ENCODE data around the gene CDCA4.

The CDCA4 gene

GRCh38 chr14:104972301-104973134, 48.4 kb downstream of the CDCA4 start:
- in situ Hi-C loops (cut with MboI; ENCODE audit: low pct_unique_long_range_greater_than_20kb, low sequenced_read_pairs): loop anchor here (10.0 kb wide), 1 partner anchor 72 kb away; no protein-coding TSS in a partner anchor
- DNase-seq: no peak

DNA sequence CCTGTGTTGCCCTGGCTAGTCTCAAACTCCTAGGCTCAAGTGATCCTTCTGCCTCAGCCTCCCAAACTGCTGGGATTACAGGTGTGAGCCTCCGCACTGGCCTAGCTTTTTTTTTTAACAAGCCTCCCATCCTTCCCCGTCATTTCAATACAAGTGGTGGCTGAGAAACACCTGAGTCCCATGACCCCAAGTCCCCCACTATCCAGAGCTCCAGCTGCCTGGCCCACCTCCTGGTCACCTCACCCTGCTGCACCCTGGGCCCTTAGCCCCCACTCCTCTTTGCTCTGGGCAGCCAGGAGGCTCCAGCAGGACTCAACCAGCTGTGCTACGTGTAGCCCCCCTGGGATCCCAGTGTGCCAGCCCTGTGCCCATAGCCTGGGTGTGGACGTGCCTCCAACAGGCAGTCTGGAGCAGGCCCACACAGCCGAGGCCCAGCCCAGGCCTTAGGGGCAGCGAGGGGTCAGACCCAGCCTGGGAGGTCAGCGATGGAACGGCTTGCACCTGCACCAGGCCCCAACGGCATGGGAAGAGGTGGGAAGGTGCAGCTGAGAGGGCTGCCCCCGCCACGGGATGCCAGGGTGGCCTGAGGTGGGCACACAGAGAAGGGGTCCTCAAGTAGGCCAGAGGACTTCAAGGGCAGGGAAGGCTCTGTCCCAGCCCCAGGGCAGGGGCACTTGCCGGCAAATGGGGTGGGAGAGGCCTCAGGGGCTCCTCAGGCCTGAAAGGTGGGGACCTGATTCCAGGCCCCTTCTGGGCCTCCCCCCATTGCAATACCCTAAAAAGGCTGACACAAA, 49.2 kb downstream of the CDCA4 start:
- no peak for DNase-seq
- in situ Hi-C loops (cut with MboI; ENCODE audit: low pct_unique_long_range_greater_than_20kb, low sequenced_read_pairs): loop anchor here (10.0 kb wide), 1 partner anchor 73 kb away; no protein-coding TSS in a partner anchor

GRCh38 chr14:104970231-104971068, 50.4 kb downstream of the CDCA4 start:
- in situ Hi-C loops (cut with MboI; ENCODE audit: low pct_unique_long_range_greater_than_20kb, low sequenced_read_pairs): loop anchor here (10.0 kb wide), 1 partner anchor 74 kb away; no protein-coding TSS in a partner anchor
- no peak for DNase-seq

DNA sequence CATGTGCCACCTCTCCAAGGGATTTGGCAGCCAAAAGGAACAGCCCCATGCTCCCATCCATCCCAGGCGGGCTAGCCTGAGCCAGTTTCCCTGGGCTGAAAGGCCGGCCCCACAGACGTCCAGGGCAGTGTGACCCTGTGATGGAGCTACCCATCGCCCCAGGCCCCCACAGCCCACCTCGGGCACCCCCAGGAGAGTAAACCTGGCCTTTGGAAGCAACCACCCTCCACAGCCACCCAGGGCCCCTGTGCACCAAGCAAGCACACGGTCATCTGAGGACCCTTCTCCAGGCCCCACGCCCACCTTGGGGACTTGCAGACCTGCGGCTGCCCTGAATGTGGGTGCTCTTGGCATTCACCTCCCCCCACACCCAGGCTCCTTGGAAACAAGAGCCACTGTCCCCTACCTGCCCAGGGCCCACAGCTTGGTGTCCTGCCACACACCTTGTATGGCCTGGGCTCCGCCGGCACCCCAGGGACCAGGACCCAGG, 51.1 kb downstream of the CDCA4 start:
- in situ Hi-C loops (cut with MboI; ENCODE audit: low pct_unique_long_range_greater_than_20kb, low sequenced_read_pairs): loop anchor here (10.0 kb wide), 1 partner anchor 75 kb away; no protein-coding TSS in a partner anchor
- DNase-seq: no peak

DNA sequence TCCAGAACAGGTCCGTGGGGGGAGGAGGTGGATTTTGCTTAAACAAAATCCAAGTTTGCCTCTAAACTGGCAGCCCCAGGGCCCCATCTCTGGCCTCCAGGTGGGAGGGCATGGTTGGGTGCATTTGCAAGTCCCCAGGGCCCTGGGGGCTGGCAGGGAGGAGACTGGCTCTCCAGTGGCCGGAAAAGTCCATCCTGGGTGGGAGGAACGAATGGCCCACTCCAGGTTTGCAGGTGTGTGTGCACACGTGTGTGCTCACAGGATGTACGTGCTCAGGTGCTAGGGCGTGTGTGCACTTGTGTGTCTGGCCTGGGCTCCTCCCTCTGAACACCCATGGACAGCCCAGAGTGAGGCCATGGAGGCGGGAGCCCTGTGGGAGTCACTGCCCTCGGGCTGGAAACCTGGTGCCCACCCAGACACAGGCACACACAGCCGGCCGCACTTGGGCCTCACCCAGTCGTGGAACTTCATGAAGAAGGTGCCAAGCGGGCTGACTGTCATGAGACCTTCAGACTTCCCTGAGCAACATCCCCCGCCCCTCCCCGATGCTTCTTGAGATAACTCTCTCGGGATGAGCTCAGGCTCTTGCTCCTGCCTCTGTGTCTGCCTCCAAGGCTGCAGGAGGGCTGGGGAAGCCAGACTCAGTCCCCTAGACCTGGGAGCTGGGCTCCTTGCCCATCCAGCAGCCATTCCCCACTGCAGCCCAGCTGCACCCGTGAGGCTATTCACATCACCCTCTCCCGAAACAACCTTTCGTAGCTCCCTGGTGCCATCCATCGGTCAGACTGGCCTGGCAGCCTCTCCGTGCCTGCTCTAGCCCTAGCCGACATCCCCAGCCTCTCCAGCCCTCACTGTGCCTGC, 52.1 kb downstream of the CDCA4 start:
- in situ Hi-C loops (cut with MboI; ENCODE audit: low pct_unique_long_range_greater_than_20kb, low sequenced_read_pairs): no loop called here
- no peak for DNase-seq

DNA sequence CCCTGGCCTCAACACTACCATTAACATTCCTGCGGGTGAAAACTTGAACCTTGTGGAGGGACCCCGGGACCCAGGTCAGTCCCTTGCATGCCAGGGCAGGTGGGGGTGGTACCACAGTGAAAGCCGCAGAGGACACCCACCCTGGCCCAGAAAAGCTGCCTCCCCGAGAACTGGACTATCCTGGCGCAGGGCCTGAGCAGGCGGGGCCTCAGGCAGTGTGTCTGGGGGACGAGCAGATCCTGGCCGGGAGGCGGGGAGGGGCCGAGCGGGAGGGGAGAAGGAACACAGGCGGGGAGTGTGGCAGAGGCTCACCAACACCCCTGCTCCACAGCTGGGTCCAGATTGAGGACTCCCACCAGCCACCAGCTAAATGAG, 52.7 kb downstream of the CDCA4 start:
- in situ Hi-C loops (cut with MboI; ENCODE audit: low pct_unique_long_range_greater_than_20kb, low sequenced_read_pairs): no loop called here
- no peak for DNase-seq

- DNase-seq: no peak
- in situ Hi-C loops (cut with MboI; ENCODE audit: low pct_unique_long_range_greater_than_20kb, low sequenced_read_pairs): no loop called here
Measured at GRCh38 chr14:104967386-104968152, 53.3 kb downstream of the CDCA4 start.

DNA sequence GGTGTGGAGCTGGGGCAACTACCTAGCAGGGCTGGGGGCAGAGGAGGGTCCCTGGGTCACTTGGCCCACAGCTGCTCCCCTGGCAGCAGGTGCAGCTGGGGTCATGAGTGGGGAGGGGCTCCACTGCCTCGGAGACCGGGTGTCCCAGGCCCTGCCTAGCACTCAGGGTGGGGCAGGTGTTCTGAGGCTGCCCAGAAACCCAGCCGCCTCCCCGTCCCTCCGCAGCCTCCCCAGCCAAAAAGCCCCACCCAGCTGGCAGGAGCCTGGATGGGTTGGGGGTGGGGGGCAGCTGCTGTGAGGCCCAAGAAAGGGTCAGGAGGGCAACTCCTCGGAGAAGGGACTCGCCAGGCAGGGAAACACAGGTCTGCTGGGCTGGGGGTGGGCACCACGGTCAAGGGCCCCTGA, 53.9 kb downstream of the CDCA4 start:
- in situ Hi-C loops (cut with MboI; ENCODE audit: low pct_unique_long_range_greater_than_20kb, low sequenced_read_pairs): no loop called here
- no peak for DNase-seq

DNA sequence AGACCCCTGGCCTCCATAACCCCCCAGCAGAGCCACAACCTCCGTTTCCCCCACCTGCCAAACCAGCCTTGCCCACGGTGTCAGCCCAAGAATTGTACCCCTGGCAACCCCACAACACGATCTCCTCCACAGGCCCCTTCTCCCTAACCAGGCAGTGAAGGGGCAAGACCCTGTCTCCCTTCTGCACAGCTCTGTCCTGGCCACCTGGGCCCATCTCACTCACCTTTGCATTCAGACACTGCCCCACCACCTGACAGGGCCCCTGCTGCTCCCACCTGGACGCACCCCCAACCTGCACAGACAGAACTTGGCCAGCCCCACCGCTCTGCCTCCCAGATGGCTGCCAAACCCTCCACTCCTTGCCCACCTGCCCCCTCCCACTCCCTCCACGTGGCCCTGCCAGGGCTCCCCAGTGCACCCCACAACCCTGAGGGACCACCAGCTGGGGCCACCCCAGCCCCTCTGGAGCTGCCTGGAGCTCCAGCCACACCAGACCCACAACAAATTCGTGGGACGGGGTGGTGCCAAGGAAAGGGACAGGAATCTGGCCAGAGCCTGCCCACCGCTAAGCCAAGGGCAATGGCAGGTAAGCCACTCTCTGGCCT, 54.5 kb downstream of the CDCA4 start:
- in situ Hi-C loops (cut with MboI; ENCODE audit: low pct_unique_long_range_greater_than_20kb, low sequenced_read_pairs): no loop called here
- no peak for DNase-seq

- in situ Hi-C loops (cut with MboI; ENCODE audit: low pct_unique_long_range_greater_than_20kb, low sequenced_read_pairs): no loop called here
- no peak for DNase-seq
Measured at GRCh38 chr14:104965561-104966231, 55.2 kb downstream of the CDCA4 start.

DNA sequence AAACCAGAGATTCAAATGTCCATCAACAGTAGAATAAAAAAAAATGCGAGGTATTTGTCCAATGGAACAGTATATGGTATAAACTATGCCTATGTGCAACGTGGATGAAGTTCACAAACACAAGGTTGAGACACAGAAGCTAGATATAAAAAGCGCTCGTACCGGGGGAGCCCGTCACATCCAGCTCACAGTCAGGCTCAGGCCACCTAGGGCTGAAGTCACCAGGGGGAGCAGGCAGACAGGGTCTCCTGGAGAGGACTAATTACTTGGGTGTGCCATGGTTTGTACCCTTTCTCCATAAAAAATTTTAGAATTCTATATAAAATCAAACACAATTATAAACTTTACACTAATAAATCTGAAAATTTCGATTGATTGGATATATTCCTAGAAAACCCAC, 56.3 kb downstream of the CDCA4 start:
- in situ Hi-C loops (cut with MboI; ENCODE audit: low pct_unique_long_range_greater_than_20kb, low sequenced_read_pairs): no loop called here
- DNase-seq: no peak

All from KBM-7 (cell line).